Stomach (tissue), 9 donors: ENCODE results near the gene CLIC3. TPM values are rescaled to one million over a fixed set of nuclear protein-coding genes. Genes with fewer than 3 reads are reported as not detected.

Source experiments
- DNase-seq, 2 donors: peaks; one replicate each; pipeline versions ENCODE4 v3.0.0 to v3.0.0-alpha.2; 2013 to 2019
- H3K27ac ChIP-seq, 5 donors: fragments of 200-600 bp in 4 of 5; sonication (generic) in 4 of 5; one replicate each; pipeline ENCODE4 v1.5.1; 2013 to 2019; ENCODE audit warnings: mild to moderate bottlenecking in 1 of 5, moderate library complexity in 1 of 5
- H3K27me3 ChIP-seq, 3 donors: fragments of 200-600 bp; sonication (generic); one replicate each; pipeline ENCODE4 v1.5.1; 2017 to 2019; ENCODE audit warnings: mixed run types in 1 of 3
- H3K36me3 ChIP-seq, 4 donors: fragments of 200-600 bp; sonication (generic); 1 replicate in 3 of 4; 2 replicates in 1 of 4; pipeline ENCODE4 v1.5.1; 2016 to 2019
- H3K4me1 ChIP-seq, 4 donors: fragments of 200-600 bp; sonication (generic); one replicate each; pipeline ENCODE4 v1.5.1; 2016 to 2019
- H3K4me3 ChIP-seq, 4 donors: fragments of 200-600 bp; sonication (generic) in 3 of 4; one replicate each; pipeline ENCODE4 v1.5.1; 2016 to 2019; ENCODE audit warnings: mild to moderate bottlenecking in 1 of 4
- H3K9me3 ChIP-seq, 4 donors: fragments of 200-600 bp; sonication (generic); one replicate each; pipeline ENCODE4 v1.5.1; 2016 to 2019
- EP300 ChIP-seq: sonication (generic); formaldehyde crosslinking; IDR thresholded peaks from one replicate; pipeline ENCODE4 v1.6.1; 2017; ENCODE audit warnings: antibody characterized with exemption
- POLR2A ChIP-seq, 4 donors: fragments of 450-650 bp; IDR thresholded peaks; one replicate each; pipeline ENCODE4 v1.6.1; 2016; ENCODE audit warnings: antibody characterized with exemption in 4 of 4, control low read depth in 2 of 4, mild to moderate bottlenecking in 1 of 4, moderate library complexity in 1 of 4
- POLR2AphosphoS5 ChIP-seq, 3 donors: sonication (generic); formaldehyde crosslinking; IDR thresholded peaks; one replicate each; pipeline ENCODE4 v1.6.1; 2016; ENCODE audit warnings: antibody characterized with exemption in 3 of 3
- WGBS, 5 donors: extraction: QIAGEN DNeasy Blood & Tissue Kit in 3 of 5; methylation state at CpG; one replicate each; pipeline versions ENCODE4 v1.1.5 to v1.1.7; 2013 to 2018; 5-methylcytosine and 5-hydroxymethylcytosine counted together
- intact Hi-C: fragments of 100-400 bp; cut with DNase I; formaldehyde crosslinking; loops from one replicate; pipeline ENCODE4 v1.15.1; 2023; ENCODE audit warnings: low total_unique reads
- polyA plus RNA-seq, 3 donors: library from polyadenylated mRNA; stranded (reverse); fragments of 200-250 nt; gene quantifications; one replicate each; pipeline ENCODE4 v1.2.3, GENCODE V29; 2013
- total RNA-seq, 5 donors: library from RNA; depleted of rRNA; stranded (reverse); fragments of >200 nt; gene quantifications; one replicate each; pipeline versions ENCODE4 v1.1.0 to v1.2.3, GENCODE V29; 2014 to 2016
- TF ChIP-seq, protein P1 (sequence below), 7 experiments: fragments of 450-650 bp in 4 of 7; fragments of 200-600 bp in 3 of 7; sonication (generic) in 3 of 7; IDR thresholded peaks; one replicate each; pipeline ENCODE4 v1.5.1; 2016 to 2019; ENCODE audit warnings: antibody characterized with exemption in 7 of 7, control low read depth in 2 of 7, mild to moderate bottlenecking in 1 of 7
- donor health status: healthy with polysubstance abuse.
- donor health status: Bipolar disorder and iron deficiency.
- donor health status: healthy.

Gene CLIC3
- total and polyA plus RNA-seq, 8 donors: 3.3 to 70.9 (median 9.7) TPM; not detected in 4

DNA sequence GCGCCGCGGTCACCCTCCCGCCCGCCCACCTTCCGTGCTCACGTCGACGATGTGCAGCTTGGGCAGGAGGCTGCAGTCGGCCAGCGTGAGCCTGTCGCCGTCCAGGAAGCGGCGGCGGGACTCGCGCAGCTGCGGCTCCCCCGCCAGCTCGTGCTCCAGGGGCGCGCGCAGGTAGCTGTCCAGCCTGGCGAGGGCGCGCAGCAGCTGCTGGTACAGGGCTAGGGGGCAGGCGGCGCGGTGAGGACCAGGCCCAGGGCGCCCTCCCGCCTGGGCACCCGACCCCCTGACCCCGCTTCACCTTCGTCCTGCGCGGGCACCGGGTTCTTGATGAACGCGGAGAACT, 1.5 kb downstream of the CLIC3 start:
- DNase-seq: peak in 1 of 2 donors; percentile 67
- no peaks in the 10 kb centered on the region for H3K9me3 ChIP-seq
- H3K4me1 ChIP-seq: peaks cover 44 to 79% (median 57%) of the 10 kb centered on the region in 4 donors
- H3K36me3 ChIP-seq: peaks cover 0 to 15% (median 11%) of the 10 kb centered on the region in 4 donors
- intact Hi-C loops: no loop called here
- WGBS, 5 donors: 35 to 81% (median 48%) methylated on average over 9 to 40 of the region's 40 CpGs
- TF ChIP-seq POLR2A (IDR thresholded peaks at IDR 0.05) (no peak), POLR2AphosphoS5 (IDR thresholded peaks at IDR 0.05) (no peak)
- TF ChIP-seq, protein P1, sequence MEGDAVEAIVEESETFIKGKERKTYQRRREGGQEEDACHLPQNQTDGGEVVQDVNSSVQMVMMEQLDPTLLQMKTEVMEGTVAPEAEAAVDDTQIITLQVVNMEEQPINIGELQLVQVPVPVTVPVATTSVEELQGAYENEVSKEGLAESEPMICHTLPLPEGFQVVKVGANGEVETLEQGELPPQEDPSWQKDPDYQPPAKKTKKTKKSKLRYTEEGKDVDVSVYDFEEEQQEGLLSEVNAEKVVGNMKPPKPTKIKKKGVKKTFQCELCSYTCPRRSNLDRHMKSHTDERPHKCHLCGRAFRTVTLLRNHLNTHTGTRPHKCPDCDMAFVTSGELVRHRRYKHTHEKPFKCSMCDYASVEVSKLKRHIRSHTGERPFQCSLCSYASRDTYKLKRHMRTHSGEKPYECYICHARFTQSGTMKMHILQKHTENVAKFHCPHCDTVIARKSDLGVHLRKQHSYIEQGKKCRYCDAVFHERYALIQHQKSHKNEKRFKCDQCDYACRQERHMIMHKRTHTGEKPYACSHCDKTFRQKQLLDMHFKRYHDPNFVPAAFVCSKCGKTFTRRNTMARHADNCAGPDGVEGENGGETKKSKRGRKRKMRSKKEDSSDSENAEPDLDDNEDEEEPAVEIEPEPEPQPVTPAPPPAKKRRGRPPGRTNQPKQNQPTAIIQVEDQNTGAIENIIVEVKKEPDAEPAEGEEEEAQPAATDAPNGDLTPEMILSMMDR (IDR thresholded peaks at IDR 0.05): no peak
- H3K27me3 ChIP-seq: peaks cover 0 to 44% (median 0%) of the 10 kb centered on the region in 3 donors
- H3K27ac ChIP-seq: peak overlapping the region in 1 of 5 donors; percentile 72
- H3K4me3 ChIP-seq: peak overlapping the region in 3 of 4 donors; percentile 5 to 31 (median 25)

DNA sequence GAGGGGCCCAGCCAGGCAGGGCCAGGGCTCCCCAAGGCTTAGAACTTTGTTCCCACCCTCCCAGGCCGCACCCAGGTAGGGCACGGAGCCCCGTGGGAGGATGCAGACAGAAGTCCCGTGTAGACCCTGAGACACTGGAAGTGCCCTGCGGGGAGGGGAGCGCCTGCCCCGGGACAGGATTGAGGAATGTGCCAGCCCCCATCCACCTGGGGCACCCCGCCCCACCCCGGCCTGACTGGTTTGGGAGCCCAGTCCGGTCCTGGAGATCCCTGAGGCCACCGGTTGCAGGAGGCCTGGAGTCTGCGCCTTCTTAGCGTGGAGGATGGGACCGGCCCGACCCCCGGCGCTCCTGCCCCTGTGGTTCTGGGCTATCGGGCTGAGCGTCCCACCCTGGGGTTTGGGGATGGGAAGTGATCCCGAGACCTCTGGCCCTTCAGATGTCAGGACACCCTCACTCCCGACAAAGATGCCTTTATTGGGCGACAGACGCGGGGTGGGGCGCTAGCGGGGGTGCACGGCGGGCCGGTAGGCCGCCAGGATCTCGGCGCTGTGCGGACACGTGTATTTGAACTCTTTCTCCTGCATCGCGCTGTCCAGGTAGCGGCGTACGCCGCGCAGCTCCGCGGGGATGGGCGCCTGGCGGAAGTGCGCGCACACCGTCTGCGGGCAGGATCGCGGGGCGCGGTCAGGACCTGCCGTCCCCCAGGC, 2.0 kb downstream of the CLIC3 start:
- Histone ChIP-seq H3K4me1 (peaks cover 44 to 74% (median 57%) of the 10 kb centered on the region in 4 donors), H3K36me3 (peaks cover 0 to 15% (median 11%) of the 10 kb centered on the region in 4 donors), H3K27me3 (peaks cover 0 to 44% (median 0%) of the 10 kb centered on the region in 3 donors), H3K4me3 (no peak overlapping the region), H3K27ac (no peak overlapping the region), H3K9me3 (no peaks in the 10 kb centered on the region)
- TF ChIP-seq, protein P1 (IDR thresholded peaks at IDR 0.05): no peak
- DNase-seq: no peak
- intact Hi-C loops: no loop called here
- WGBS, 5 donors: 67 to 86% (median 77%) methylated on average over 27 to 54 of the region's 54 CpGs

DNA sequence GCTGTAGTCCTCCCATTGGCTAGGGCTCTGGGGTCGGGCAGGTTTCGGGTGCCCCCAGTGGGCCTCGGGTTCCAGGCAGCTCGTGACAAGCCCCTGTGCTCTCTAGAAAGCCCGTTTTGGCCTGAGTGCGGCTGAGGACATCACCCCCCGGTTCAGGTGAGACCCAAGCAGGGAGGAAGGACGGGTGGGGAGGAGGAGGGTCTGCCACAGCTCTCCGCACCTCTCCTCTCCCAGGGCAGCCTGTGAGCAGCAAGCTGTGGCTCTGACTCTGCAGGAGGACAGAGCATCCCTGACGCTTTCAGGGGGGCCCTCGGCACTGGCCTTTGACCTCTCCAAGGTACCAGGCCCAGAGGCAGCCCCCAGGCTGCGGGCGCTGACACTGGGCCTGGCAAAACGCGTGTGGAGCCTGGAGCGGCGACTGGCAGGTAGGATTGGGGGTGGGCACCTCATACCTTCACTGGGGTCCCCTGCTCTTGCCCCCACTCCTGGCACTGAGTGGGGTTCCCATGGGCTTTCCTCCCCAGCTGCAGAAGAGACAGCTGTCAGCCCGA, 3.5 kb downstream of the CLIC3 start:
- peak overlapping the region; percentile 67 to 84 (median 73) for H3K4me3 ChIP-seq
- peaks cover 0 to 15% (median 11%) of the 10 kb centered on the region in 4 donors for H3K36me3 ChIP-seq
- no peak for DNase-seq
- H3K9me3 ChIP-seq: no peaks in the 10 kb centered on the region
- H3K4me1 ChIP-seq: peaks cover 44 to 60% (median 55%) of the 10 kb centered on the region in 4 donors
- intact Hi-C loops: no loop called here
- WGBS, 5 donors: 14 to 55% (median 37%) methylated on average over 4 to 18 of the region's 18 CpGs
- peak overlapping the region; percentile 79 to 94 (median 92) for H3K27ac ChIP-seq
- peaks cover 0 to 40% (median 0%) of the 10 kb centered on the region in 3 donors for H3K27me3 ChIP-seq
- TF ChIP-seq, protein P1 (IDR thresholded peaks at IDR 0.05): no peak
- TF ChIP-seq POLR2A (IDR thresholded peaks at IDR 0.05) (no peak), POLR2AphosphoS5 (IDR thresholded peaks at IDR 0.05) (no peak), EP300 (no peak)

DNA sequence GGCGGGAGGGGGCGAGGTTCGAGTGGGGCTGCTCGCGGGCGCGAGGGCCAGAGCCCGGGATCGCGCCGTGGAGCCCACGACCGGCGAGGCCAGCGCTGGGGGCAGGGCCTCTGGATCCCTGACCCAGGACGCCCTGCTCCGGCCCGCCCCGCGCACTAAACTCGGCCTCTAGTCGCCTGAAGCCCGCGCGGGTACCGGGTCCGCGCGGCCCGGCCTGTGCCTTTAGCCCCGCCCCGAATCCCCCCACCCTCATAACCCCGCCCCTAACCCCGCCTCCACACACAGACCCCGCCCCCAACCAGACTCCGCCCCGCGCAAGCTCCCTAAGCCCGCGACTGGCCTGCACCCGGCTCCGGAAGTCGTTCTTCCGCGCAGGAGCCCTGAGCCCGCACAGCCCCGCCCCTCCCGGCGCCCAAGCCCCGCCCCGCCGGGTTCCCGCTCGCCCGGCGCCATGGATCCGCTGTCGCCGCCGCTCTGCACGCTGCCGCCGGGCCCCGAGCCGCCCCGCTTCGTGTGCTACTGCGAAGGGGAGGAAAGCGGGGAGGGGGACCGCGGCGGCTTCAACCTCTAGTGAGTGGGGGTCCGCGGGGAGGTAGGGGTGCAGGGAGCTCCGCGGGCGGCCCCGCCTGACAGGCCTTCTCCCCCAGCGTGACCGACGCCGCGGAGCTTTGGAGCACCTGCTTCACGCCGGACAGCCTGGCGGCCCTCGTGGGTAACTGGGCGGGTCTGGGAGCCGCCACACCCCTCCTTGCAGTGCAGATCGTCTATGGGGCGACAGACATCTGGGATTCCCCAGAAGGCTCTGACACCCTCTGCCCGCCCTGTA, 4.2 kb downstream of the CLIC3 start, which contains the start of gene PAXX:
TSS of gene PAXX (plus strand) at position 430 of the 826 bp plus-strand sequence. CDS start at position 452, 22 bp downstream.
- TF ChIP-seq, protein P1 (IDR thresholded peaks at IDR 0.05): no peak
- TF ChIP-seq EP300 (no peak), POLR2AphosphoS5 (IDR thresholded peaks at IDR 0.05) (peak in 1 of 3 donors; percentile 57), POLR2A (IDR thresholded peaks at IDR 0.05) (no peak)
- Histone ChIP-seq H3K4me1 (peaks cover 43 to 53% (median 50%) of the 10 kb centered on the region in 4 donors), H3K9me3 (no peaks in the 10 kb centered on the region), H3K4me3 (peak within 1 kb of the TSS; percentile 67 to 84 (median 73)), H3K27me3 (peaks cover 0 to 42% (median 0%) of the 10 kb centered on the region in 3 donors), H3K27ac (peak within 1 kb of the TSS; percentile 92 to 94 (median 94)), H3K36me3 (peaks cover 0 to 15% (median 11%) of the 10 kb centered on the region in 4 donors)
- intact Hi-C loops: no loop called here
- DNase-seq: peak; percentile 94 to 97
- whole genome bisulfite sequencing, 5 donors: 0 to 2% (median 0%) methylated on average over 29 to 92 of the region's 92 CpGs
